Spleen (tissue), 7 donors: ENCODE data around the gene CCDC7.

ENCODE experiments used
- CTCF ChIP-seq, 11 experiments: fragments of 200-600 bp in 7 of 11; fragments of 450-650 bp in 4 of 11; sonication (generic) in 4 of 11; IDR thresholded peaks in 8 of 11; conservative IDR thresholded peaks in 3 of 11; 1 replicate in 7 of 11; 2 replicates in 4 of 11; pipeline versions ENCODE4 v1.4.0 to v1.8.0; 2016 to 2021; ENCODE audit warnings: antibody characterized with exemption in 11 of 11, inconsistent platforms in 4 of 11, mild to moderate bottlenecking in 1 of 11
- POLR2A ChIP-seq, 3 donors: fragments of 450-650 bp; IDR thresholded peaks; one replicate each; pipeline ENCODE4 v1.5.1; 2017; ENCODE audit warnings: antibody characterized with exemption in 3 of 3, mild to moderate bottlenecking in 1 of 3
- POLR2AphosphoS5 ChIP-seq, 3 donors: sonication (generic); formaldehyde crosslinking; IDR thresholded peaks; one replicate each; pipeline ENCODE4 v1.5.1; 2017; ENCODE audit warnings: antibody characterized with exemption in 3 of 3
- donor health status: DM: no; HTN: no; CAD: no; lungs with moderate emphysema.
- donor health status: DM: no; HTN: no; CAD: no.
- donor health status: DM: no; HTN: no; CAD: no.

- TF ChIP-seq POLR2AphosphoS5 (IDR thresholded peaks at IDR 0.05): no peak
- TF ChIP-seq CTCF (IDR thresholded peaks at IDR 0.05 in 8 of 11, conservative IDR thresholded peaks at IDR 0.05 in 3 of 11): no peak
- TF ChIP-seq POLR2A (IDR thresholded peaks at IDR 0.05): no peak
These were observed 31.6 kb downstream of the CCDC7 start for GRCh38 chr10:32477499-32477898.
